MM.1S (cell line): ENCODE measurements around the gene KPRP.

Experiments used
- CTCF ChIP-seq: fragments of 300-600 bp; sonication (generic); IDR thresholded peaks from 2 replicates; pipeline ENCODE4 v1.5.1; 2016; ENCODE audit warnings: antibody characterized with exemption, low read length, mixed read lengths
- EZH2 ChIP-seq: fragments of 300-600 bp; sonication (generic); optimal IDR thresholded peaks from 2 replicates; pipeline ENCODE3; 2017; ENCODE audit warnings: low read depth, mild to moderate bottlenecking, antibody characterized with exemption, low read length, mixed read lengths
- EZH2phosphoT487 ChIP-seq: fragments of 300-600 bp; sonication (generic); IDR thresholded peaks from 2 replicates; pipeline ENCODE4 v1.6.1; 2018; ENCODE audit warnings: antibody characterized with exemption, low read length

DNA sequence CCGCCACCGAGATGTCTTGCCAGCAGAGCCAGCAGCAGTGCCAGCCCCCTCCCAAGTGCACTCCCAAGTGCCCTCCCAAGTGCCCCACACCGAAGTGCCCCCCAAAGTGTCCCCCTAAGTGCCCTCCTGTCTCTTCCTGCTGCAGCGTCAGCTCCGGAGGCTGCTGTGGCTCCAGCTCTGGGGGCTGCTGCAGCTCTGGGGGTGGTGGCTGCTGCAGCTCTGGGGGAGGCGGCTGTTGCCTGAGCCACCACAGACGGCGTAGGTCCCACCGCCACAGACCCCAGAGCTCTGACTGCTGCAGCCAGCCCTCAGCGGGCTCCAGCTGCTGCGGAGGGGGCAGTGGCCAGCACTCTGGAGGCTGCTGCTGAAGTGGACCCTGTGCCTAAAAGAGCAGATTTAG lies 18.5 kb downstream of the KPRP start:
- TF ChIP-seq CTCF = no peak
- no peak for TF ChIP-seq EZH2
- no peak for TF ChIP-seq EZH2phosphoT487
